Vagina (tissue), 2 donors: ENCODE data around the gene GOLT1A.
A peak's percentile ranks its signal among the peaks of the same experiment; 100 is the strongest.

ENCODE experiments used
- CTCF ChIP-seq, 3 experiments: fragments of 450-650 bp in 2 of 3; fragments of 200-600 bp in 1 of 3; sonication (generic) in 1 of 3; IDR thresholded peaks; one replicate each; pipeline ENCODE4 v1.5.1; 2017 to 2019; ENCODE audit warnings: antibody characterized with exemption in 3 of 3, mild to moderate bottlenecking in 2 of 3, moderate library complexity in 2 of 3
- POLR2A ChIP-seq, 2 donors: fragments of 450-650 bp; IDR thresholded peaks; one replicate each; pipeline ENCODE4 v1.6.1; 2017; ENCODE audit warnings: antibody characterized with exemption in 2 of 2, mild to moderate bottlenecking in 2 of 2, moderate library complexity in 2 of 2

DNA sequence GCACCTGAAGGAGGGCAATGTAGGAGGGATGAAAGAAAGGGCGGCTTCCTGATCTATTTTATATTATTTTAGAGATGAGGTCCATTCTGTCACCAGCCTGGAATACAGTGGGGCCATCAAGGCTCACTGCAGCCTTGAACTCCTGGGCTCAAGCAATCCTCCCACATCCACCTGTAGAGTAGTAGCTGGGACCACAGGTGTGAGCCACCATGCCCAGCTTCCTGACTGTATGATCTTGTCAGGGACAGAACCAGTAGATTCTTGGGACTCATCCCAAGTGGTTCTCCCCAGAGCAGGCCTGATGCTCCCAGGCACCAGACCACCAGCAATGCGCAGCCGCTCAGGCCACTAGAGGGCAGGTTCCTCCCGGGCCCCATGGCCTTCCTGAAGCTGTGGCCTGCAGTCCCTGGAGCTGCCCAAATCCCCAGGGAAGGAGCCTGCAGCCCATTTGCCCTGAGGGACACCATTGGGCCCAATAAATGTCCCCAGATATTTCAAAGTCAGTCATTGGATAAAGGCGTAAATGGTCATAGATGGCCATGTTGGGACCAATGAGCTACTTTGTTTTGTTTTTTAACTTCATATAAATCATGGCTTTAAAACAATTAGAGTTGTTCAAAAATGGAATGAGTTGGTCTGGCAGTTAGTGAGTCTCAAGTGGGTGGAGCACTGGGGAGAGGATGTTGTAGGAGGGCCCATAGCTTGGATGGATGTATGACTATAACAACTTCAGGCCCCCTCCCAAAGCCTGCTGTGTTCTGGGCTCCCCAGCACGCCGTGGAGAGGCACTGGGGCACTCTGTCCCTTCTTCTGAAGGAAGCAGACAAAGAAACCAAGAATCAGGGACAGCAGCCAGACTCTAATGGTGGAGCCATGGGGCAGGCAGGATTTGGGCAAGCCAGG is 44.7 kb upstream of the GOLT1A start:
- no peak for TF ChIP-seq POLR2A (IDR thresholded peaks at IDR 0.05)
- TF ChIP-seq CTCF (IDR thresholded peaks at IDR 0.05), result peak in 2 of 3 experiments; percentile 26 to 52
